SK-N-SH (cell line): ENCODE data around the gene CLEC16A.

Source experiments
- EZH2phosphoT487 ChIP-seq: fragments of 200-600 bp; sonication (generic); IDR thresholded peaks from 2 replicates; pipeline ENCODE4 v1.6.1; 2017; ENCODE audit warnings: low read depth, mixed run types, mild to moderate bottlenecking, antibody characterized with exemption, moderate library complexity, borderline replicate concordance
- FOXM1 ChIP-seq: IDR thresholded peaks from 2 replicates; pipeline ENCODE4 v1.4.0; 2012; ENCODE audit warnings: low read depth, mild to moderate bottlenecking
- NFIC ChIP-seq: IDR thresholded peaks from 2 replicates; pipeline ENCODE4 v1.4.0; 2012; ENCODE audit warnings: borderline replicate concordance
- NRF1 ChIP-seq: IDR thresholded peaks from 2 replicates; pipeline ENCODE4 v1.6.1; 2012; ENCODE audit warnings: low read depth, mild to moderate bottlenecking, low read length
- POLR2AphosphoS5 ChIP-seq: IDR thresholded peaks from 2 replicates; pipeline ENCODE4 v1.6.1; 2012; ENCODE audit warnings: low read depth, low read length
- RAD21 ChIP-seq: IDR thresholded peaks from 2 replicates; pipeline ENCODE4 v1.6.1; 2012; ENCODE audit warnings: mild to moderate bottlenecking, low read length
- RCOR1 ChIP-seq: fragments of 150-350 bp; IDR thresholded peaks from 2 replicates; pipeline ENCODE4 v1.6.1; 2017; ENCODE audit warnings: antibody characterized with exemption, low read length
- RXRA ChIP-seq: IDR thresholded peaks from 2 replicates; pipeline ENCODE4 v1.4.0; 2012; ENCODE audit warnings: low read depth, mild to moderate bottlenecking, borderline replicate concordance
- SMC3 ChIP-seq: IDR thresholded peaks from 2 replicates; pipeline ENCODE4 v1.6.1; 2012; ENCODE audit warnings: low read depth, low read length, improper control_type of control experiment
- TF ChIP-seq, protein P1 (sequence below): fragments of 200-600 bp; sonication (generic); IDR thresholded peaks from 2 replicates; pipeline ENCODE4 v1.6.1; 2017; ENCODE audit warnings: antibody characterized with exemption, mild to moderate bottlenecking, moderate library complexity
- TF ChIP-seq, protein P2 (sequence below): IDR thresholded peaks from 2 replicates; pipeline ENCODE4 v1.4.0; 2012; ENCODE audit warnings: low read depth, borderline replicate concordance
- TF ChIP-seq, protein P3 (sequence below): IDR thresholded peaks from 2 replicates; pipeline ENCODE4 v1.4.0; 2012; ENCODE audit warnings: low read depth
- TF ChIP-seq, protein P4 (sequence below): IDR thresholded peaks from 2 replicates; pipeline ENCODE4 v1.6.1; 2012; ENCODE audit warnings: mild to moderate bottlenecking, low read depth, low read length, moderate library complexity

DNA sequence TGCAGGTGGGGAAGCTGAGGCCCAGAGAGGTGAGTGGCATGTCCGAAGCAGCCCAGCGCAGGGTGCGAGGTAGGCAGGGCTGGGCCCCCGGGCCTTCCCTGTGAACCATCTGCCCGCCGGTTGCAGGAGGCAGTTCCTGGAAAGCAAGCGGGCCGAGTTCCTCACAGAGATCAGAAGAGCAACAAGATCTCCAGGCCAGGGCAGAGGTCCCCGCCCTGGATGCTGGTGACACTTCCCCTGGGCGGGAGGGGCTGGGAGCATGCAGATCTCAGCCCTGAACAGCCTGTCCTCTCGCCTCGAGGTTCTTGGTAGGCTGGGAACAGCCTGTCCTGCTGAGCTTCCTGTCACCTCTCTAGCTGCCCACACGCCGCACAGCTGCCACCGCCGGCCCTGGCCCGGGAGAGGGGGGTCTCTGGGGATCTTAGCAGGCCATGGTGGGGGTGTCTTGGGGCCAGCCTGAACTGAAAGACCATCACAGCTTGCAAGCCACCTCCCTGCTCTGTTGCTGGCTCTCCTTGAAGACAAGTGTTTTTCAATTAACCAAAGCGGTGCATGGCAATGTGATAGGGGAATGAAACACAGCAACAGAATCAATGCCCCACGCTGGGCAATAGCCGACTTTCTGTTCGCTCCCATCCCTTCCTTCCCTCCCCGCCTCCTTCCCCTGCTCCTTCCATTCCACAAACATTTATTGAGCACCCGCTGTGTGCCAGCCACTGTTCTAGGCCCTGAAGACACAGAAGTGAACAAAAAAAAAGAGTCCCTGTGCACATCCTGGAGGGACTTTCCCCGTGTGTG lies 279.9 kb downstream of the CLEC16A start:
- TF ChIP-seq, protein P1, sequence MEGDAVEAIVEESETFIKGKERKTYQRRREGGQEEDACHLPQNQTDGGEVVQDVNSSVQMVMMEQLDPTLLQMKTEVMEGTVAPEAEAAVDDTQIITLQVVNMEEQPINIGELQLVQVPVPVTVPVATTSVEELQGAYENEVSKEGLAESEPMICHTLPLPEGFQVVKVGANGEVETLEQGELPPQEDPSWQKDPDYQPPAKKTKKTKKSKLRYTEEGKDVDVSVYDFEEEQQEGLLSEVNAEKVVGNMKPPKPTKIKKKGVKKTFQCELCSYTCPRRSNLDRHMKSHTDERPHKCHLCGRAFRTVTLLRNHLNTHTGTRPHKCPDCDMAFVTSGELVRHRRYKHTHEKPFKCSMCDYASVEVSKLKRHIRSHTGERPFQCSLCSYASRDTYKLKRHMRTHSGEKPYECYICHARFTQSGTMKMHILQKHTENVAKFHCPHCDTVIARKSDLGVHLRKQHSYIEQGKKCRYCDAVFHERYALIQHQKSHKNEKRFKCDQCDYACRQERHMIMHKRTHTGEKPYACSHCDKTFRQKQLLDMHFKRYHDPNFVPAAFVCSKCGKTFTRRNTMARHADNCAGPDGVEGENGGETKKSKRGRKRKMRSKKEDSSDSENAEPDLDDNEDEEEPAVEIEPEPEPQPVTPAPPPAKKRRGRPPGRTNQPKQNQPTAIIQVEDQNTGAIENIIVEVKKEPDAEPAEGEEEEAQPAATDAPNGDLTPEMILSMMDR: no peak
- no peak for TF ChIP-seq POLR2AphosphoS5
- no peak for TF ChIP-seq RXRA
- TF ChIP-seq NFIC: no peak
- TF ChIP-seq EZH2phosphoT487: no peak
- no peak for TF ChIP-seq RAD21
- TF ChIP-seq, protein P2, sequence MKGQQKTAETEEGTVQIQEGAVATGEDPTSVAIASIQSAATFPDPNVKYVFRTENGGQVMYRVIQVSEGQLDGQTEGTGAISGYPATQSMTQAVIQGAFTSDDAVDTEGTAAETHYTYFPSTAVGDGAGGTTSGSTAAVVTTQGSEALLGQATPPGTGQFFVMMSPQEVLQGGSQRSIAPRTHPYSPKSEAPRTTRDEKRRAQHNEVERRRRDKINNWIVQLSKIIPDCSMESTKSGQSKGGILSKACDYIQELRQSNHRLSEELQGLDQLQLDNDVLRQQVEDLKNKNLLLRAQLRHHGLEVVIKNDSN: no peak
- TF ChIP-seq RCOR1: no peak
- TF ChIP-seq, protein P3, sequence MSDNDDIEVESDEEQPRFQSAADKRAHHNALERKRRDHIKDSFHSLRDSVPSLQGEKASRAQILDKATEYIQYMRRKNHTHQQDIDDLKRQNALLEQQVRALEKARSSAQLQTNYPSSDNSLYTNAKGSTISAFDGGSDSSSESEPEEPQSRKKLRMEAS: no peak
- TF ChIP-seq SMC3: no peak
- TF ChIP-seq, protein P4, sequence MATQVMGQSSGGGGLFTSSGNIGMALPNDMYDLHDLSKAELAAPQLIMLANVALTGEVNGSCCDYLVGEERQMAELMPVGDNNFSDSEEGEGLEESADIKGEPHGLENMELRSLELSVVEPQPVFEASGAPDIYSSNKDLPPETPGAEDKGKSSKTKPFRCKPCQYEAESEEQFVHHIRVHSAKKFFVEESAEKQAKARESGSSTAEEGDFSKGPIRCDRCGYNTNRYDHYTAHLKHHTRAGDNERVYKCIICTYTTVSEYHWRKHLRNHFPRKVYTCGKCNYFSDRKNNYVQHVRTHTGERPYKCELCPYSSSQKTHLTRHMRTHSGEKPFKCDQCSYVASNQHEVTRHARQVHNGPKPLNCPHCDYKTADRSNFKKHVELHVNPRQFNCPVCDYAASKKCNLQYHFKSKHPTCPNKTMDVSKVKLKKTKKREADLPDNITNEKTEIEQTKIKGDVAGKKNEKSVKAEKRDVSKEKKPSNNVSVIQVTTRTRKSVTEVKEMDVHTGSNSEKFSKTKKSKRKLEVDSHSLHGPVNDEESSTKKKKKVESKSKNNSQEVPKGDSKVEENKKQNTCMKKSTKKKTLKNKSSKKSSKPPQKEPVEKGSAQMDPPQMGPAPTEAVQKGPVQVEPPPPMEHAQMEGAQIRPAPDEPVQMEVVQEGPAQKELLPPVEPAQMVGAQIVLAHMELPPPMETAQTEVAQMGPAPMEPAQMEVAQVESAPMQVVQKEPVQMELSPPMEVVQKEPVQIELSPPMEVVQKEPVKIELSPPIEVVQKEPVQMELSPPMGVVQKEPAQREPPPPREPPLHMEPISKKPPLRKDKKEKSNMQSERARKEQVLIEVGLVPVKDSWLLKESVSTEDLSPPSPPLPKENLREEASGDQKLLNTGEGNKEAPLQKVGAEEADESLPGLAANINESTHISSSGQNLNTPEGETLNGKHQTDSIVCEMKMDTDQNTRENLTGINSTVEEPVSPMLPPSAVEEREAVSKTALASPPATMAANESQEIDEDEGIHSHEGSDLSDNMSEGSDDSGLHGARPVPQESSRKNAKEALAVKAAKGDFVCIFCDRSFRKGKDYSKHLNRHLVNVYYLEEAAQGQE: no peak
- TF ChIP-seq NRF1: no peak
- no peak for TF ChIP-seq FOXM1
